H1 (cell line): Measurements from ENCODE around the gene BRD9. TPM values are rescaled to one million over a fixed set of nuclear protein-coding genes. Genes with fewer than 3 reads are reported as not detected.
"Not testable (repeated sequence)": the region's sequence is repeated elsewhere in the genome, so short reads cannot be mapped to it uniquely, and the experiment has no call there.

Source experiments
- CTCF ChIA-PET: fragments of 300-600 bp; sonication (Branson Sonifier 250); formaldehyde crosslinking; loops from one replicate; lab custom pipeline; 2021; ENCODE audit not compliant: partially characterized antibody; lab: Charles Lee
- POLR2A ChIA-PET: fragments of 300-600 bp; sonication (Branson Sonifier 250); formaldehyde crosslinking; loops from one replicate; lab custom pipeline; 2021; ENCODE audit warnings: inconsistent platforms; ENCODE audit not compliant: partially characterized antibody; lab: Charles Lee
- DNase-seq, 2 experiments: peaks; one replicate each; pipeline versions ENCODE4 v3.0.0 to v3.0.0-alpha.2; 2010 to 2022; ENCODE audit warnings: low spot score in 2 of 2, low read depth in 1 of 2, mixed read lengths in 1 of 2
- FAIRE-seq: peaks from 2 replicates; lab custom pipeline; 2011; peaks lifted over from hg19 to GRCh38; lab: Jason Lieb, UNC
- H2AFZ ChIP-seq: 2 replicates; pipeline ENCODE4 v1.8.1; 2012; ENCODE audit warnings: low read length, inconsistent platforms
- H2AK5ac ChIP-seq: 2 replicates; pipeline ENCODE4 v1.6.1; 2013; ENCODE audit warnings: low read depth, low read length
- H2BK120ac ChIP-seq: replicated peaks from 2 replicates; pipeline ENCODE3; 2013; ENCODE audit warnings: low read depth, low read length, inconsistent platforms
- H2BK12ac ChIP-seq: 2 replicates; pipeline ENCODE4 v1.6.1; 2013; ENCODE audit warnings: low read depth, low read length
- H2BK15ac ChIP-seq: 2 replicates; pipeline ENCODE4 v1.6.1; 2013; ENCODE audit warnings: low read length
- H2BK20ac ChIP-seq: 2 replicates; pipeline ENCODE4 v1.6.1; 2013; ENCODE audit warnings: low read length
- H2BK5ac ChIP-seq: 2 replicates; pipeline ENCODE4 v1.6.1; 2013; ENCODE audit warnings: low read depth, low read length
- H3K14ac ChIP-seq: 2 replicates; pipeline ENCODE4 v1.6.1; 2013; ENCODE audit warnings: inconsistent platforms; ENCODE audit not compliant: insufficient read length
- H3K18ac ChIP-seq: 2 replicates; pipeline ENCODE4 v1.6.1; 2013; ENCODE audit warnings: low read length; ENCODE audit errors: extremely low read depth
- H3K23ac ChIP-seq: 2 replicates; pipeline ENCODE4 v1.6.1; 2013; ENCODE audit warnings: inconsistent platforms; ENCODE audit not compliant: insufficient read length
- H3K23me2 ChIP-seq: 2 replicates; pipeline ENCODE4 v1.6.1; 2013; ENCODE audit warnings: low read depth, low read length
- H3K27ac ChIP-seq: 2 replicates; pipeline ENCODE4 v1.6.1; 2011; ENCODE audit warnings: low read depth, low read length, inconsistent platforms
- H3K27me3 ChIP-seq, 4 experiments: replicated peaks in 1 of 4; 1 replicate in 1 of 4; 2 replicates in 3 of 4; pipeline versions ENCODE4 v1.6.1 to v1.8.1; 2011 to 2013; ENCODE audit warnings: low read length in 3 of 4, mild to moderate bottlenecking in 3 of 4, inconsistent platforms in 2 of 4, mixed read lengths in 2 of 4, moderate library complexity in 1 of 4; ENCODE audit not compliant: control insufficient read depth in 3 of 4, insufficient read depth in 3 of 4; ENCODE audit errors: extremely low read depth in 1 of 4
- H3K36me3 ChIP-seq, 4 experiments: 2 replicates each; pipeline versions ENCODE4 v1.6.1 to v1.8.1; 2011 to 2013; ENCODE audit warnings: mild to moderate bottlenecking in 4 of 4, low read length in 3 of 4, moderate library complexity in 2 of 4, control low read depth in 1 of 4, inconsistent platforms in 1 of 4; ENCODE audit not compliant: insufficient read depth in 4 of 4, control insufficient read depth in 2 of 4
- H3K4ac ChIP-seq: replicated peaks from 2 replicates; pipeline ENCODE3; 2013; ENCODE audit warnings: low read length, low read depth, mixed read lengths, inconsistent platforms; ENCODE audit not compliant: insufficient read length
- H3K4me1 ChIP-seq, 4 experiments: replicated peaks in 1 of 4; 1 replicate in 1 of 4; 2 replicates in 3 of 4; pipeline versions ENCODE4 v1.6.1 to v1.8.1; 2011 to 2013; ENCODE audit warnings: low read length in 3 of 4, inconsistent platforms in 2 of 4, mixed read lengths in 1 of 4; ENCODE audit not compliant: insufficient read depth in 4 of 4, control insufficient read depth in 3 of 4
- H3K4me2 ChIP-seq, 2 experiments: 2 replicates each; pipeline versions ENCODE4 v1.6.1 to v1.8.1; 2011 to 2013; ENCODE audit warnings: low read depth in 2 of 2, low read length in 2 of 2, control low read depth in 1 of 2, inconsistent platforms in 1 of 2, mild to moderate bottlenecking in 1 of 2; ENCODE audit not compliant: insufficient read depth in 1 of 2
- H3K4me3 ChIP-seq, 4 experiments: fragments of 200-600, 300-600 bp in 1 of 4; sonication (generic), shearing (Covaris generic), sonication (Bioruptor Twin) in 1 of 4; 2 replicates each; pipeline versions ENCODE4 v1.5.1 to v1.8.1; 2011 to 2016; ENCODE audit warnings: low read length in 4 of 4, low read depth in 3 of 4, control low read depth in 2 of 4, inconsistent platforms in 2 of 4, mild to moderate bottlenecking in 2 of 4, mixed read lengths in 1 of 4, moderate library complexity in 1 of 4; ENCODE audit not compliant: insufficient read depth in 2 of 4; ENCODE audit errors: extremely low read depth in 1 of 4
- H3K56ac ChIP-seq: replicated peaks from 2 replicates; pipeline ENCODE3; 2013; ENCODE audit warnings: low read depth, mild to moderate bottlenecking, mixed read lengths, low read length, inconsistent platforms; ENCODE audit not compliant: insufficient read length
- H3K79me1 ChIP-seq: 2 replicates; pipeline ENCODE4 v1.6.1; 2013; ENCODE audit warnings: low read depth, low read length, control low read depth
- H3K79me2 ChIP-seq, 2 experiments: 2 replicates each; pipeline versions ENCODE4 v1.6.1 to v1.8.1; 2012 to 2013; ENCODE audit warnings: low read length in 2 of 2, mild to moderate bottlenecking in 2 of 2, inconsistent platforms in 1 of 2; ENCODE audit not compliant: insufficient read depth in 2 of 2, control insufficient read depth in 1 of 2
- H3K9ac ChIP-seq, 4 experiments: replicated peaks in 1 of 4; 1 replicate in 1 of 4; 2 replicates in 3 of 4; pipeline versions ENCODE4 v1.6.1 to v1.8.1; 2011 to 2013; ENCODE audit warnings: low read depth in 3 of 4, low read length in 3 of 4, control low read depth in 2 of 4, mild to moderate bottlenecking in 2 of 4, moderate library complexity in 2 of 4, inconsistent platforms in 1 of 4; ENCODE audit errors: extremely low read depth in 1 of 4
- H3K9me3 ChIP-seq, 2 experiments: 2 replicates each; pipeline versions ENCODE4 v1.6.1 to v1.8.1; 2012 to 2013; ENCODE audit warnings: mild to moderate bottlenecking in 2 of 2, moderate library complexity in 2 of 2, control low read depth in 1 of 2, inconsistent platforms in 1 of 2, low read depth in 1 of 2, low read length in 1 of 2, mixed read lengths in 1 of 2; ENCODE audit not compliant: insufficient read depth in 2 of 2
- H4K20me1 ChIP-seq, 2 experiments: replicated peaks in 1 of 2; 2 replicates each; pipeline versions ENCODE3 to v1.8.1; 2011 to 2013; ENCODE audit warnings: inconsistent platforms in 2 of 2, low read length in 2 of 2, mild to moderate bottlenecking in 1 of 2; ENCODE audit not compliant: insufficient read depth in 2 of 2, control insufficient read depth in 1 of 2
- H4K5ac ChIP-seq: 2 replicates; pipeline ENCODE4 v1.6.1; 2013; ENCODE audit warnings: low read length, low read depth, mixed read lengths, inconsistent platforms; ENCODE audit not compliant: insufficient read length
- H4K8ac ChIP-seq: 2 replicates; pipeline ENCODE4 v1.8.0; 2013; ENCODE audit warnings: mild to moderate bottlenecking, moderate library complexity, low read length, inconsistent platforms; ENCODE audit not compliant: insufficient read depth; ENCODE audit errors: extremely low read depth
- H4K91ac ChIP-seq: replicated peaks from 2 replicates; pipeline ENCODE3; 2013; ENCODE audit warnings: low read length, mixed read lengths, inconsistent platforms; ENCODE audit not compliant: insufficient read length
- WGBS, 2 experiments: shearing (Covaris generic) in 1 of 2; methylation state at CpG; one replicate each; pipeline versions ENCODE4 v1.1.6 to v1.1.7; 2013 to 2015; ENCODE audit warnings: low lambda C conversion rate in 2 of 2, mixed read lengths in 2 of 2, inconsistent platforms in 1 of 2, low coverage in 1 of 2, missing lambda C conversion rate in 1 of 2; ENCODE audit not compliant: insufficient replicate concordance in 2 of 2, insufficient coverage in 1 of 2, insufficient read length in 1 of 2; ENCODE audit errors: extremely low coverage in 1 of 2, missing lambda C conversion rate in 1 of 2; 5-methylcytosine and 5-hydroxymethylcytosine counted together
- polyA plus RNA-seq, 7 experiments: library from polyadenylated mRNA; depleted of rRNA in 3 of 7; stranded (reverse) in 5 of 7; unstranded in 2 of 7; fragments of >200 nt in 5 of 7; fragments of 200-250 nt in 2 of 7; gene quantifications; 1 replicate in 5 of 7; 2 replicates in 1 of 7; 4 replicates in 1 of 7; pipeline versions ENCODE4 v1.2.1 to v1.2.3, GENCODE V29; 2011 to 2013; ENCODE audit warnings: missing spikeins in 2 of 7, mixed read lengths in 2 of 7
- total RNA-seq: library from RNA; stranded (reverse); fragmentation: NEBNext Ultra II Directional; extraction: Animal tissue kit (Norgen Biotek cat#: 25700); gene quantifications from 2 replicates; pipeline ENCODE4 v1.2.1, GENCODE V29; 2021

BRD9 gene
- total and polyA plus RNA-seq, 2 of the 8 experiments (the other 6 are each of a cell fraction or from before 2014, with no cell fraction given): 9.3 to 49.4 TPM

DNA sequence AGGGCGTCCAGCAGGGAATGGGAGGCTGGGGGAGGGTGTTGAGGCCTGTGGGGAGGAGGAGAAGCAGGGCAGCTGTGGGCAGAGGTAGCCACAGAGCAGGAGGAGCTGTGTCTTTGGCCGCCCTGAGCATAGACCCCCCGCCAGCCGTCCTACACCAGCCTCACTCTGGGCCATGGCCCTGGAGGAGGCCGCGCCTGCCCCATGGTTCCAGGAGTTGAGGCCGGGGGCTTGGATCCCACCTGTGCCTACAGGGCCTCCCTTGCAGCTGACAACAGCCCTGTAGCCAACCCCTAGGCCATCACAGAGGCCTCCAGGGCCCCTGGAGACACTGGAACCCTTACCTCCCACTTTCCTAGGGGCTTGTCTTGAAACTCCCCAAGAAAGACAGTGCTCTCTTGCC lies 44.9 kb downstream of the BRD9 start:
- H2AK5ac ChIP-seq, DNase-seq, H3K36me3 ChIP-seq, H3K9ac ChIP-seq, H2BK15ac ChIP-seq, H2BK20ac ChIP-seq, H4K91ac ChIP-seq, H3K23me2 ChIP-seq, H3K23ac ChIP-seq, H3K27ac ChIP-seq, H2BK5ac ChIP-seq, H3K4ac ChIP-seq, H3K4me3 ChIP-seq, H3K79me1 ChIP-seq, H3K18ac ChIP-seq, H3K14ac ChIP-seq, H3K27me3 ChIP-seq, H3K9me3 ChIP-seq, POLR2A ChIA-PET, H3K4me2 ChIP-seq, H3K4me1 ChIP-seq, H2BK120ac ChIP-seq, H2AFZ ChIP-seq, H3K79me2 ChIP-seq, H3K56ac ChIP-seq, FAIRE-seq, H4K8ac ChIP-seq, H4K5ac ChIP-seq, CTCF ChIA-PET, H4K20me1 ChIP-seq, H2BK12ac ChIP-seq: not testable (repeated sequence)
- WGBS, 2 experiments: 89% methylated on average over 5 of the region's 7 CpGs; no CpG with 5 or more reads in 1 of the 2 experiments

DNA sequence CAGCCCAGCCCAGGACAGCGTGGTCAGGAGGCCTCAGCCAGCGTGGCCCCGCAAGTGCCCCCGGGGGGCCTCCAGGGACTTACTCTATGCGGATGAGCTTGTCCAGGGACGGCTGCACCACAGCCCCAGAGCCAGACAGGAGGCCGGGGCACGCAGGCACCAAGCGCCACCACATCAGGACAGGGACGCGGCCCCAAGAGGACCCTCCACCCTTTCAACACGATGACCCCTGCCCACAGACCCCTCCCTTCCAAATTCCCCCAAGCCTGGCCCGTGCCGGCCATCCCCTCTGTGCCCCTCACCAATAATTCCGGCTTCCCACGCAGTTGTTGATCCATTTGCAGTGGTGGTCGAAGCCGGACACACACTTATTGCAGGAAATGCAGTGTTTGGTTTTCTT lies 45.4 kb downstream of the BRD9 start:
- H3K9ac ChIP-seq, H3K23ac ChIP-seq, H4K20me1 ChIP-seq, H4K91ac ChIP-seq, H3K14ac ChIP-seq, H3K9me3 ChIP-seq, H2BK20ac ChIP-seq, H4K8ac ChIP-seq, H2AFZ ChIP-seq, H3K4me2 ChIP-seq, H2BK120ac ChIP-seq, H3K79me1 ChIP-seq, H3K4me3 ChIP-seq, H3K27ac ChIP-seq, POLR2A ChIA-PET, H2AK5ac ChIP-seq, H3K36me3 ChIP-seq, H3K56ac ChIP-seq, H3K79me2 ChIP-seq, H3K4me1 ChIP-seq, CTCF ChIA-PET, H3K27me3 ChIP-seq, H3K4ac ChIP-seq, H3K23me2 ChIP-seq, H3K18ac ChIP-seq, H2BK15ac ChIP-seq, H2BK5ac ChIP-seq, H4K5ac ChIP-seq, DNase-seq, FAIRE-seq, H2BK12ac ChIP-seq: not testable (repeated sequence)
- WGBS, 2 experiments: 92% methylated on average over 9 of the region's 18 CpGs; no CpG with 5 or more reads in 1 of the 2 experiments
